Uterus (tissue), 2 donors: ENCODE results near the gene LSP1.
"Not testable (repeated sequence)": the region's sequence is repeated elsewhere in the genome, so short reads cannot be mapped to it uniquely, and the experiment has no call there.

Experiments used
- CTCF ChIP-seq, 4 experiments: fragments of 200-600 bp in 2 of 4; fragments of 450-650 bp in 2 of 4; sonication (generic) in 2 of 4; IDR thresholded peaks; one replicate each; pipeline ENCODE4 v1.5.1; 2016 to 2019; ENCODE audit warnings: antibody characterized with exemption in 4 of 4, mild to moderate bottlenecking in 2 of 4, moderate library complexity in 1 of 4
- POLR2A ChIP-seq, 2 donors: fragments of 450-650 bp; IDR thresholded peaks; one replicate each; pipeline ENCODE4 v1.6.1; 2016; ENCODE audit warnings: antibody characterized with exemption in 2 of 2, mild to moderate bottlenecking in 1 of 2, moderate library complexity in 1 of 2

- TF ChIP-seq CTCF, POLR2A (IDR thresholded peaks at IDR 0.05): not testable (repeated sequence)
Measured at GRCh38 chr11:1813356-1813755, 39.5 kb upstream of the LSP1 start.
